ENCODE results near the gene PRL. TPM values are rescaled to one million over a fixed set of nuclear protein-coding genes. Genes with fewer than 3 reads are reported as not detected.

PRL gene
- total RNA-seq, 1 experiment from 2014 or later: not detected

DNA sequence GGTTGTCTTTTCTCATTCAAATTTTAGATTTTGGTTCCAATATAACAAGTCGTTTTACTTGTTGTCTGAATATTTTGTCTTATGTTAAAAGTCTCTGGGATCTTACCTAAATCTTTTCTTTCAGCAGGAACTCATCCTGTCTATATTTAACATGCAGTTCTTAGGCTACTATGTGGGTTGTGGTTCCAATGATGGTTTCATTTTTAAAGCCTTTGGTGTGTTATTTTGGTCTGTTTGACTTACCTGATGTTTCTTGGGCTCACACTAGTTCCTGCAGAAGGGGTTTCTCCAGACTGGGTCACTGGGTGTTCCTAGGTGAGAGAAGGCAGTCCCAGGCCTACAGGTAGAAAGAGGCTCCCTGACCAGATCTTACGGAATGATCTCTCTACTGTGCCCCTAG lies 17.4 kb downstream of the PRL start:
- no peak overlapping the region for H3K27ac Mint-ChIP-seq
- no peak for TF ChIP-seq TEAD1 (CRISPR knock-in tag; IDR thresholded peaks at IDR 0.05)
- TF ChIP-seq ESRRA (CRISPR knock-in tag; IDR thresholded peaks at IDR 0.05; ENCODE audit: borderline replicate concordance): no peak
- TF ChIP-seq, protein P1, sequence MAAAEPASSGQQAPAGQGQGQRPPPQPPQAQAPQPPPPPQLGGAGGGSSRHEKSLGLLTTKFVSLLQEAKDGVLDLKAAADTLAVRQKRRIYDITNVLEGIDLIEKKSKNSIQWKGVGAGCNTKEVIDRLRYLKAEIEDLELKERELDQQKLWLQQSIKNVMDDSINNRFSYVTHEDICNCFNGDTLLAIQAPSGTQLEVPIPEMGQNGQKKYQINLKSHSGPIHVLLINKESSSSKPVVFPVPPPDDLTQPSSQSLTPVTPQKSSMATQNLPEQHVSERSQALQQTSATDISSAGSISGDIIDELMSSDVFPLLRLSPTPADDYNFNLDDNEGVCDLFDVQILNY (CRISPR knock-in tag; IDR thresholded peaks at IDR 0.05): no peak
- TF ChIP-seq, protein P2, sequence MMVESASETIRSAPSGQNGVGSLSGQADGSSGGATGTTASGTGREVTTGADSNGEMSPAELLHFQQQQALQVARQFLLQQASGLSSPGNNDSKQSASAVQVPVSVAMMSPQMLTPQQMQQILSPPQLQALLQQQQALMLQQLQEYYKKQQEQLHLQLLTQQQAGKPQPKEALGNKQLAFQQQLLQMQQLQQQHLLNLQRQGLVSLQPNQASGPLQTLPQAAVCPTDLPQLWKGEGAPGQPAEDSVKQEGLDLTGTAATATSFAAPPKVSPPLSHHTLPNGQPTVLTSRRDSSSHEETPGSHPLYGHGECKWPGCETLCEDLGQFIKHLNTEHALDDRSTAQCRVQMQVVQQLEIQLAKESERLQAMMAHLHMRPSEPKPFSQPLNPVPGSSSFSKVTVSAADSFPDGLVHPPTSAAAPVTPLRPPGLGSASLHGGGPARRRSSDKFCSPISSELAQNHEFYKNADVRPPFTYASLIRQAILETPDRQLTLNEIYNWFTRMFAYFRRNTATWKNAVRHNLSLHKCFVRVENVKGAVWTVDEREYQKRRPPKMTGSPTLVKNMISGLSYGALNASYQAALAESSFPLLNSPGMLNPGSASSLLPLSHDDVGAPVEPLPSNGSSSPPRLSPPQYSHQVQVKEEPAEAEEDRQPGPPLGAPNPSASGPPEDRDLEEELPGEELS (CRISPR knock-in tag; IDR thresholded peaks at IDR 0.05): no peak
- TF ChIP-seq, protein P3, sequence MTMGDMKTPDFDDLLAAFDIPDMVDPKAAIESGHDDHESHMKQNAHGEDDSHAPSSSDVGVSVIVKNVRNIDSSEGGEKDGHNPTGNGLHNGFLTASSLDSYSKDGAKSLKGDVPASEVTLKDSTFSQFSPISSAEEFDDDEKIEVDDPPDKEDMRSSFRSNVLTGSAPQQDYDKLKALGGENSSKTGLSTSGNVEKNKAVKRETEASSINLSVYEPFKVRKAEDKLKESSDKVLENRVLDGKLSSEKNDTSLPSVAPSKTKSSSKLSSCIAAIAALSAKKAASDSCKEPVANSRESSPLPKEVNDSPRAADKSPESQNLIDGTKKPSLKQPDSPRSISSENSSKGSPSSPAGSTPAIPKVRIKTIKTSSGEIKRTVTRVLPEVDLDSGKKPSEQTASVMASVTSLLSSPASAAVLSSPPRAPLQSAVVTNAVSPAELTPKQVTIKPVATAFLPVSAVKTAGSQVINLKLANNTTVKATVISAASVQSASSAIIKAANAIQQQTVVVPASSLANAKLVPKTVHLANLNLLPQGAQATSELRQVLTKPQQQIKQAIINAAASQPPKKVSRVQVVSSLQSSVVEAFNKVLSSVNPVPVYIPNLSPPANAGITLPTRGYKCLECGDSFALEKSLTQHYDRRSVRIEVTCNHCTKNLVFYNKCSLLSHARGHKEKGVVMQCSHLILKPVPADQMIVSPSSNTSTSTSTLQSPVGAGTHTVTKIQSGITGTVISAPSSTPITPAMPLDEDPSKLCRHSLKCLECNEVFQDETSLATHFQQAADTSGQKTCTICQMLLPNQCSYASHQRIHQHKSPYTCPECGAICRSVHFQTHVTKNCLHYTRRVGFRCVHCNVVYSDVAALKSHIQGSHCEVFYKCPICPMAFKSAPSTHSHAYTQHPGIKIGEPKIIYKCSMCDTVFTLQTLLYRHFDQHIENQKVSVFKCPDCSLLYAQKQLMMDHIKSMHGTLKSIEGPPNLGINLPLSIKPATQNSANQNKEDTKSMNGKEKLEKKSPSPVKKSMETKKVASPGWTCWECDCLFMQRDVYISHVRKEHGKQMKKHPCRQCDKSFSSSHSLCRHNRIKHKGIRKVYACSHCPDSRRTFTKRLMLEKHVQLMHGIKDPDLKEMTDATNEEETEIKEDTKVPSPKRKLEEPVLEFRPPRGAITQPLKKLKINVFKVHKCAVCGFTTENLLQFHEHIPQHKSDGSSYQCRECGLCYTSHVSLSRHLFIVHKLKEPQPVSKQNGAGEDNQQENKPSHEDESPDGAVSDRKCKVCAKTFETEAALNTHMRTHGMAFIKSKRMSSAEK (CRISPR knock-in tag; IDR thresholded peaks at IDR 0.05; ENCODE audit: borderline replicate concordance): no peak
- no peak for TF ChIP-seq ZNF232 (CRISPR knock-in tag; IDR thresholded peaks at IDR 0.05)
- TF ChIP-seq, protein P4, sequence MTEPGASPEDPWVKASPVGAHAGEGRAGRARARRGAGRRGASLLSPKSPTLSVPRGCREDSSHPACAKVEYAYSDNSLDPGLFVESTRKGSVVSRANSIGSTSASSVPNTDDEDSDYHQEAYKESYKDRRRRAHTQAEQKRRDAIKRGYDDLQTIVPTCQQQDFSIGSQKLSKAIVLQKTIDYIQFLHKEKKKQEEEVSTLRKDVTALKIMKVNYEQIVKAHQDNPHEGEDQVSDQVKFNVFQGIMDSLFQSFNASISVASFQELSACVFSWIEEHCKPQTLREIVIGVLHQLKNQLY (CRISPR knock-in tag; IDR thresholded peaks at IDR 0.05): no peak
- TF ChIP-seq, protein P5, sequence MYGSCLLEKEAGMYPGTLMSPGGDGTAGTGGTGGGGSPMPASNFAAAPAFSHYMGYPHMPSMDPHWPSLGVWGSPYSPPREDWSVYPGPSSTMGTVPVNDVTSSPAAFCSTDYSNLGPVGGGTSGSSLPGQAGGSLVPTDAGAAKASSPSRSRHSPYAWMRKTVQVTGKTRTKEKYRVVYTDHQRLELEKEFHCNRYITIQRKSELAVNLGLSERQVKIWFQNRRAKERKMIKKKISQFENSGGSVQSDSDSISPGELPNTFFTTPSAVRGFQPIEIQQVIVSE (CRISPR knock-in tag; IDR thresholded peaks at IDR 0.05; ENCODE audit: borderline replicate concordance): no peak
- TF ChIP-seq, protein P6, sequence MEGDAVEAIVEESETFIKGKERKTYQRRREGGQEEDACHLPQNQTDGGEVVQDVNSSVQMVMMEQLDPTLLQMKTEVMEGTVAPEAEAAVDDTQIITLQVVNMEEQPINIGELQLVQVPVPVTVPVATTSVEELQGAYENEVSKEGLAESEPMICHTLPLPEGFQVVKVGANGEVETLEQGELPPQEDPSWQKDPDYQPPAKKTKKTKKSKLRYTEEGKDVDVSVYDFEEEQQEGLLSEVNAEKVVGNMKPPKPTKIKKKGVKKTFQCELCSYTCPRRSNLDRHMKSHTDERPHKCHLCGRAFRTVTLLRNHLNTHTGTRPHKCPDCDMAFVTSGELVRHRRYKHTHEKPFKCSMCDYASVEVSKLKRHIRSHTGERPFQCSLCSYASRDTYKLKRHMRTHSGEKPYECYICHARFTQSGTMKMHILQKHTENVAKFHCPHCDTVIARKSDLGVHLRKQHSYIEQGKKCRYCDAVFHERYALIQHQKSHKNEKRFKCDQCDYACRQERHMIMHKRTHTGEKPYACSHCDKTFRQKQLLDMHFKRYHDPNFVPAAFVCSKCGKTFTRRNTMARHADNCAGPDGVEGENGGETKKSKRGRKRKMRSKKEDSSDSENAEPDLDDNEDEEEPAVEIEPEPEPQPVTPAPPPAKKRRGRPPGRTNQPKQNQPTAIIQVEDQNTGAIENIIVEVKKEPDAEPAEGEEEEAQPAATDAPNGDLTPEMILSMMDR (IDR thresholded peaks at IDR 0.05): no peak
- TF ChIP-seq MXD4 (CRISPR knock-in tag; IDR thresholded peaks at IDR 0.05; ENCODE audit: borderline replicate concordance): no peak
- TF ChIP-seq, protein P7, sequence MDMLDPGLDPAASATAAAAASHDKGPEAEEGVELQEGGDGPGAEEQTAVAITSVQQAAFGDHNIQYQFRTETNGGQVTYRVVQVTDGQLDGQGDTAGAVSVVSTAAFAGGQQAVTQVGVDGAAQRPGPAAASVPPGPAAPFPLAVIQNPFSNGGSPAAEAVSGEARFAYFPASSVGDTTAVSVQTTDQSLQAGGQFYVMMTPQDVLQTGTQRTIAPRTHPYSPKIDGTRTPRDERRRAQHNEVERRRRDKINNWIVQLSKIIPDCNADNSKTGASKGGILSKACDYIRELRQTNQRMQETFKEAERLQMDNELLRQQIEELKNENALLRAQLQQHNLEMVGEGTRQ (CRISPR knock-in tag; IDR thresholded peaks at IDR 0.05): no peak
- no peak for TF ChIP-seq HMGA2 (CRISPR knock-in tag; IDR thresholded peaks at IDR 0.05)
- TF ChIP-seq, protein P8, sequence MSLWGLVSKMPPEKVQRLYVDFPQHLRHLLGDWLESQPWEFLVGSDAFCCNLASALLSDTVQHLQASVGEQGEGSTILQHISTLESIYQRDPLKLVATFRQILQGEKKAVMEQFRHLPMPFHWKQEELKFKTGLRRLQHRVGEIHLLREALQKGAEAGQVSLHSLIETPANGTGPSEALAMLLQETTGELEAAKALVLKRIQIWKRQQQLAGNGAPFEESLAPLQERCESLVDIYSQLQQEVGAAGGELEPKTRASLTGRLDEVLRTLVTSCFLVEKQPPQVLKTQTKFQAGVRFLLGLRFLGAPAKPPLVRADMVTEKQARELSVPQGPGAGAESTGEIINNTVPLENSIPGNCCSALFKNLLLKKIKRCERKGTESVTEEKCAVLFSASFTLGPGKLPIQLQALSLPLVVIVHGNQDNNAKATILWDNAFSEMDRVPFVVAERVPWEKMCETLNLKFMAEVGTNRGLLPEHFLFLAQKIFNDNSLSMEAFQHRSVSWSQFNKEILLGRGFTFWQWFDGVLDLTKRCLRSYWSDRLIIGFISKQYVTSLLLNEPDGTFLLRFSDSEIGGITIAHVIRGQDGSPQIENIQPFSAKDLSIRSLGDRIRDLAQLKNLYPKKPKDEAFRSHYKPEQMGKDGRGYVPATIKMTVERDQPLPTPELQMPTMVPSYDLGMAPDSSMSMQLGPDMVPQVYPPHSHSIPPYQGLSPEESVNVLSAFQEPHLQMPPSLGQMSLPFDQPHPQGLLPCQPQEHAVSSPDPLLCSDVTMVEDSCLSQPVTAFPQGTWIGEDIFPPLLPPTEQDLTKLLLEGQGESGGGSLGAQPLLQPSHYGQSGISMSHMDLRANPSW (CRISPR knock-in tag; conservative IDR thresholded peaks at IDR 0.05; ENCODE audit: low read depth): no peak
- CTCF ChIA-PET: no interaction called here
- H3K9me3 Mint-ChIP-seq: peaks cover 24% of the 10 kb centered on the region
- 0 out of 2 replicates have a peak, but pooled peaks cover 3% of the 10 kb centered on the region for H3K4me1 Mint-ChIP-seq
- no peak overlapping the region for H3K4me3 Mint-ChIP-seq
- POLR2A ChIA-PET: no interaction called here
- no peak for DNase-seq (ENCODE audit: low spot score)
- no peaks in the 10 kb centered on the region for H3K27me3 Mint-ChIP-seq (ENCODE audit: low read depth)
- no peak for ATAC-seq
- peaks cover 2% of the 10 kb centered on the region; the same call in 1 of the 2 replicates for H3K36me3 Mint-ChIP-seq

Data from WTC11 (cell line).